Motor neuron (in vitro differentiated cells): ENCODE data around the gene DCAF12L2. TPM values are rescaled to one million over a fixed set of nuclear protein-coding genes. Genes with fewer than 3 reads are reported as not detected.
"Not testable (repeated sequence)": the region's sequence is repeated elsewhere in the genome, so short reads cannot be mapped to it uniquely, and the experiment has no call there.

Experiments used
- ATAC-seq, 8 experiments: fragments of 200-7000 bp; cut with Tn5 transposase; replicated peaks in 6 of 8; 2 replicates each; pipeline ENCODE4 v1.8.0; 2021; ENCODE audit warnings: mild to moderate bottlenecking in 8 of 8, moderate library complexity in 8 of 8
- H3K27ac ChIP-seq, 2 donors: fragments of 250-450 bp; sonication (Bioruptor Pico); 2 replicates each; pipeline ENCODE4 v1.9.0; 2021; ENCODE audit warnings: antibody characterized with exemption in 2 of 2, mild to moderate bottlenecking in 2 of 2, moderate library complexity in 1 of 2
- H3K4me1 ChIP-seq, 2 donors: fragments of 250-450 bp; sonication (Bioruptor Pico); replicated peaks in 1 of 2; 2 replicates each; pipeline ENCODE4 v1.6.1; 2021; ENCODE audit warnings: antibody characterized with exemption in 2 of 2, mild to moderate bottlenecking in 2 of 2, moderate library complexity in 1 of 2
- H3K4me3 ChIP-seq, 5 donors: fragments of 250-450 bp; sonication (Bioruptor Pico); 2 replicates each; pipeline ENCODE4 v1.9.0; 2021; ENCODE audit warnings: antibody characterized with exemption in 5 of 5, mild to moderate bottlenecking in 5 of 5, moderate library complexity in 4 of 5
- WGBS, 10 experiments: fragments of 450-650 bp; shearing (Covaris generic); methylation state at CpG; one replicate each; pipeline ENCODE4 v1.0.0; 2022; 5-methylcytosine and 5-hydroxymethylcytosine counted together
- in situ Hi-C, 9 experiments: fragments of 400-800 bp; cut with MboI; loops; one replicate each; pipeline ENCODE4 v1.15.0; 2021; ENCODE audit warnings: low sequenced_read_pairs in 9 of 9, low pct_unique_long_range_greater_than_20kb in 2 of 9; ENCODE audit not compliant: unreplicated experiment in 9 of 9
- total RNA-seq, 8 experiments: library from RNA; unstranded; fragments of 300-600 nt; gene quantifications; 2 replicates each; pipeline versions ENCODE4 v1.2.3 to v1.2.4, GENCODE V29; 2022

DCAF12L2 gene
- total RNA-seq = 1 to 10 TPM in 5 of 8 experiments, under 1 TPM in 3; 0.10 to 3.4 (median 2.7) TPM

GRCh38 chrX:126165721-126166461, at the start of gene DCAF12L2:
TSS of gene DCAF12L2 (minus strand) at chrX:126166289. CDS start at chrX:126165924, 365 bp downstream.
- ATAC-seq = peak in 6 of 8 experiments; percentile 82 to 88 (median 86)
- in situ Hi-C loops = no loop called here
- H3K4me3 ChIP-seq = peak within 1 kb of the TSS; percentile 42 to 56 (median 47)
- 50% methylated on average over 12 of the region's 91 CpGs; no CpG with 5 or more reads in 9 of the 10 experiments for WGBS, 10 experiments
- H3K27ac ChIP-seq = no peak within 1 kb of the TSS
- H3K4me1 ChIP-seq = no peaks in the 10 kb centered on the region

DNA sequence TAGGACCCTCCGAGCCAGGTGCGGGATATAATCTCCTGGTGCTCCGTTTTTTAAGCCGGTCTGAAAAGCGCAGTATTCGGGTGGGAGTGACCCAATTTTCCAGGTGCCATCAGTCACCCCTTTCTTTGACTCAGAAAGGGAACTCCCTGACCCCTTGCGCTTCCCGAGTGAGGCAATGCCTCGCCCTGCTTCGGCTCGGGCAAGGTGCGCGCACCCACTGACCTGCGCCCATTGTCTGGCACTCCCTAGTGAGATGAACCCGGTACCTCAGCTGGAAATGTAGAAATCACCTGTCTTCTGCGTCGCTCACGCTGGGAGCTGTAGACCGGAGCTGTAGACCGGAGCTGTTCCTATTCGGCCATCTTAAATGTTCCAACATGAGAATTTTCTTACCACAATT, 24.8 kb upstream of the DCAF12L2 start:
- 72 to 90% (median 80%) methylated on average over 1 to 6 of the region's 21 CpGs; no CpG with 5 or more reads in 6 of the 10 experiments for WGBS, 10 experiments
- ATAC-seq, in situ Hi-C loops, H3K4me3 ChIP-seq, H3K27ac ChIP-seq, H3K4me1 ChIP-seq: not testable (repeated sequence)

DNA sequence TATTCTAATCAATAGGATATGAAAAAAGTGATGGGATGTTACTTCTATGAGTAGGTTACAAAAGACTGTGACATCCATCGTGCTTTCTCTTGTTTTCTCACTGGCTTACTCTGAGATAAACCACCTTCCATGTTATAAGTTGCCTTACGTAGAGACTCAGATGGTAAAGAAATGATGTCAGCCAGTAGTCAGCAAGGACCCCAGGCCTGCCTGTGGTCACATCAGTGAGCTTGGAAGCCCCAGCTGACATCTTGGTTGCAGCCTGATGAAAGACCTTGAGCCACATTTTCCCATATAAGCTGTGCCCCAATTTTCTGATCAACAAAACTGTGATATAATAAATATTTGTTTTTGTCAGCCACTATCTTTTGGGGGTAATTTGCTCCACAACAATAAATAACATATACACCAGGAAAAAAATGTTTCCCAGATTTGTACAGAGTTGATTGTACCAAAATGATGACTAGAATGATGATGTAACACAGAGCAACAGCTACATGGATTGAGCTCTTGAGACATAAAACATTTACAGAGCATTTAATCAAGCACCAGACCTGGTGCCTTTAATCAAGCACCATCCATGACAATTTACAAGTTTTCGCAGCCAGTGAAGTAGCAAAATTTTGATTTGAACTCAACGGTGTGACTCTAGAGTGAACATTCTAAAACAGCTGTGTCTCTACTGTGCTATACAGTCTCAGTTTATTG, 11.2 kb upstream of the DCAF12L2 start:
- WGBS, 10 experiments = 7 to 100% (median 63%) methylated on average over 1 to 4 of the region's 4 CpGs; no CpG with 5 or more reads in 4 of the 10 experiments
- no peaks in the 10 kb centered on the region for H3K4me1 ChIP-seq
- ATAC-seq = peak in 5 of 8 experiments; percentile 40 to 92 (median 77)
- H3K4me3 ChIP-seq = no peak overlapping the region
- no peak overlapping the region for H3K27ac ChIP-seq
- in situ Hi-C loops = no loop called here

- no peaks in the 10 kb centered on the region for H3K4me1 ChIP-seq
- no peak overlapping the region for H3K27ac ChIP-seq
- WGBS, 10 experiments = 71 to 100% (median 94%) methylated on average over 1 to 2 of the region's 2 CpGs; no CpG with 5 or more reads in 7 of the 10 experiments
- no peak overlapping the region for H3K4me3 ChIP-seq
- no peak for ATAC-seq
- in situ Hi-C loops = no loop called here
These were observed 4.6 kb upstream of the DCAF12L2 start for GRCh38 chrX:126170720-126171119.

DNA sequence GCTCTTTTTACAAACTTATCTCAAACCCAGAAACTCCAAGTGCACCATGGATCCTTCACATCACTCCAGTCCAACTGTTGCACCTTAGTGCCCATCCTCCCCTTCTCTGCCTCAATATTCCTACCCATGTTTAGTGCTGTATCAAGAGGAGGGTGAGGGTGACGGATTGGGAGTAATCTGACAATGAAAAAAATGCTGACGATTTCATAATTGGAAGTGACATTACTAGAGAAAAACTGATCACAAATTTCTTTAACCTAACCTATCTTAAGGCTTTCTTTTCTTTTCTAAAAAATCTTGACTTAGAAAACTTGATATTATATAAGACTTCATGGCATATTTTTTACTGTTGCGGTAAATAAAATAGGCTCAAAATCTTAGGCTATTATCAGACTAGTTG, 1.5 kb upstream of the DCAF12L2 start:
- in situ Hi-C loops = no loop called here
- H3K27ac ChIP-seq = no peak overlapping the region
- WGBS, 10 experiments = 30 to 100% (median 60%) methylated on average over 1 to 3 of the region's 3 CpGs; no CpG with 5 or more reads in 5 of the 10 experiments
- H3K4me3 ChIP-seq = no peak overlapping the region
- no peak for ATAC-seq
- H3K4me1 ChIP-seq = no peaks in the 10 kb centered on the region

DNA sequence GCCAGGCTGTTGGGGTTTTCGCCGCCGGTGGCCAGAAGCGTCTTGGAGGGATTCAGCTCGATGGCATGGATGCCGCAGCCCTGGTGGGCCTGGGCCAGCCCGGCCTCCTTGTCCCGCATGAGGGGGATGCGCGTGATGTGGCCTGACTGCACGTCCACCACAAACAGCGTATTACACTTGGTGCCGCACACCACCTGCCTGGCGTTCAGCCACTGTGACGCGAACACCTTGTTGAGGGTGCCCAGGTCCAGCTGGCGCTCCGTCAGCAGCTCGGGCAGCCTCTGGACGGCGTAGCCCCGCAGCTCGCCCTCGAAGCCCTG, 728 bp downstream of the DCAF12L2 start:
- WGBS, 10 experiments = no CpG with 5 or more reads among the region's 24 CpGs
- in situ Hi-C loops = no loop called here
- peak overlapping the region; percentile 42 to 56 (median 47) for H3K4me3 ChIP-seq
- no peak for ATAC-seq
- no peak overlapping the region for H3K27ac ChIP-seq
- no peaks in the 10 kb centered on the region for H3K4me1 ChIP-seq

- in situ Hi-C loops = no loop called here
- WGBS, 10 experiments = 69% methylated on average over 10 of the region's 37 CpGs; no CpG with 5 or more reads in 9 of the 10 experiments
- H3K4me3 ChIP-seq = peak overlapping the region in 1 of 5 donors; percentile 52
- H3K27ac ChIP-seq = no peak overlapping the region
- ATAC-seq = no peak
- H3K4me1 ChIP-seq = no peaks in the 10 kb centered on the region
These were observed 1.2 kb downstream of the DCAF12L2 start for GRCh38 chrX:126164689-126165400.

- WGBS, 10 experiments = 35 to 77% methylated on average over 6 to 7 of the region's 9 CpGs; no CpG with 5 or more reads in 8 of the 10 experiments
- Histone ChIP-seq H3K27ac (no peak overlapping the region), H3K4me3 (no peak overlapping the region), H3K4me1 (no peaks in the 10 kb centered on the region)
- ATAC-seq = no peak
- in situ Hi-C loops = no loop called here
These were observed 1.9 kb downstream of the DCAF12L2 start for GRCh38 chrX:126164226-126164625.

- in situ Hi-C loops = no loop called here
- Histone ChIP-seq H3K4me3 (no peak overlapping the region), H3K27ac (no peak overlapping the region), H3K4me1 (no peaks in the 10 kb centered on the region)
- ATAC-seq = no peak
- WGBS, 10 experiments = 0 to 60% (median 27%) methylated on average over 1 to 2 of the region's 2 CpGs; no CpG with 5 or more reads in 2 of the 10 experiments
These were observed 25.1 kb downstream of the DCAF12L2 start for GRCh38 chrX:126141014-126141413.

GRCh38 chrX:126137899-126138298, 28.2 kb downstream of the DCAF12L2 start:
- Histone ChIP-seq H3K4me3 (no peak overlapping the region), H3K4me1 (no peaks in the 10 kb centered on the region), H3K27ac (no peak overlapping the region)
- in situ Hi-C loops = no loop called here
- peak in 1 of 8 experiments; percentile 59 for ATAC-seq
- WGBS, 10 experiments = no CpG with 5 or more reads among the region's 1 CpG

DNA sequence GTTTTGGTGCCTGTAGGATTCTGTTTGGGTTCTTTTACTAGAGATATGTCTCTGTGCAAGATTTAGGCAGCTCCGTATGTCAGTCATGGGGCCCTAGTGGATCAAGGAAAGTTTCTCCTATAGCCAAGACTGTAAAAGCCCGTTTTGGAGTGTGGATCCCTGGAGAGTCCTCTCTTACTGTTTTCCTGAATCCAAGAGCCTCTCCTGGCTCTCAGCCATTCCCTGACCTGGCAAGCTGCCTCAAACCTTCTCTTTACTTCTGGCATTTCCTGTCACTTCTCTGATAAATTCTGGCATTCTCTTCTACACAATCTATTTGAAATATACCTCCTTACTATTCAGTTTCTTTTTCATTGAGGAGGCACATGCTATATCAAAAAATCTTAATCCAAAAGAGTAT, 41.4 kb downstream of the DCAF12L2 start:
- in situ Hi-C loops = no loop called here
- H3K27ac ChIP-seq = no peak overlapping the region
- WGBS, 10 experiments = 29 to 60% methylated on average over 1 of the region's 2 CpGs; no CpG with 5 or more reads in 8 of the 10 experiments
- H3K4me1 ChIP-seq = no peaks in the 10 kb centered on the region
- H3K4me3 ChIP-seq = no peak overlapping the region
- ATAC-seq = no peak
